Spleen (tissue), 11 donors: ENCODE data around the gene PRRG1. TPM values are rescaled to one million over a fixed set of nuclear protein-coding genes. Genes with fewer than 3 reads are reported as not detected.
"Not testable (repeated sequence)": the region's sequence is repeated elsewhere in the genome, so short reads cannot be mapped to it uniquely, and the experiment has no call there.

ENCODE experiments used
- DNase-seq: peaks from one replicate; pipeline ENCODE4 v3.0.0-alpha.2; 2020
- H3K27ac ChIP-seq, 8 donors: fragments of 200-600 bp; sonication (generic) in 7 of 8; 1 replicate in 4 of 8; 2 replicates in 4 of 8; pipeline versions ENCODE4 v1.5.0 to v1.8.0; 2016 to 2021; ENCODE audit warnings: inconsistent platforms in 4 of 8, mild to moderate bottlenecking in 4 of 8, moderate library complexity in 1 of 8
- H3K27me3 ChIP-seq, 7 donors: fragments of 200-600 bp; sonication (generic) in 6 of 7; replicated peaks in 1 of 7; 1 replicate in 4 of 7; 2 replicates in 3 of 7; pipeline versions ENCODE4 v1.5.0 to v1.8.0; 2016 to 2021; ENCODE audit warnings: inconsistent platforms in 3 of 7, mild to moderate bottlenecking in 1 of 7
- H3K36me3 ChIP-seq, 6 donors: fragments of 200-600 bp; sonication (generic) in 5 of 6; 1 replicate in 4 of 6; 2 replicates in 2 of 6; pipeline versions ENCODE4 v1.5.0 to v1.8.0; 2016 to 2021; ENCODE audit warnings: inconsistent platforms in 2 of 6
- H3K4me1 ChIP-seq, 6 donors: fragments of 200-600 bp; sonication (generic) in 5 of 6; 1 replicate in 3 of 6; 2 replicates in 3 of 6; pipeline versions ENCODE4 v1.5.0 to v1.8.0; 2016 to 2021; ENCODE audit warnings: inconsistent platforms in 3 of 6
- H3K4me3 ChIP-seq, 8 donors: fragments of 200-600 bp; sonication (generic) in 7 of 8; 1 replicate in 4 of 8; 2 replicates in 4 of 8; pipeline versions ENCODE4 v1.5.0 to v1.8.0; 2016 to 2021; ENCODE audit warnings: inconsistent platforms in 4 of 8, mild to moderate bottlenecking in 4 of 8, moderate library complexity in 2 of 8
- H3K9me3 ChIP-seq, 8 donors: fragments of 200-600 bp; sonication (generic) in 7 of 8; 1 replicate in 4 of 8; 2 replicates in 4 of 8; pipeline versions ENCODE4 v1.5.0 to v1.8.0; 2016 to 2021; ENCODE audit warnings: inconsistent platforms in 4 of 8
- CTCF ChIP-seq, 11 experiments: fragments of 200-600 bp in 7 of 11; fragments of 450-650 bp in 4 of 11; sonication (generic) in 4 of 11; IDR thresholded peaks in 8 of 11; conservative IDR thresholded peaks in 3 of 11; 1 replicate in 7 of 11; 2 replicates in 4 of 11; pipeline versions ENCODE4 v1.4.0 to v1.8.0; 2016 to 2021; ENCODE audit warnings: antibody characterized with exemption in 11 of 11, inconsistent platforms in 4 of 11, mild to moderate bottlenecking in 1 of 11
- POLR2A ChIP-seq, 3 donors: fragments of 450-650 bp; IDR thresholded peaks; one replicate each; pipeline ENCODE4 v1.5.1; 2017; ENCODE audit warnings: antibody characterized with exemption in 3 of 3, mild to moderate bottlenecking in 1 of 3
- POLR2AphosphoS5 ChIP-seq, 3 donors: sonication (generic); formaldehyde crosslinking; IDR thresholded peaks; one replicate each; pipeline ENCODE4 v1.5.1; 2017; ENCODE audit warnings: antibody characterized with exemption in 3 of 3
- WGBS, 5 donors: extraction: QIAGEN DNeasy Blood & Tissue Kit in 3 of 5; methylation state at CpG; one replicate each; pipeline versions ENCODE4 v1.1.5 to v1.1.7; 2013 to 2018; 5-methylcytosine and 5-hydroxymethylcytosine counted together
- intact Hi-C: fragments of 100-400 bp; cut with DNase I; formaldehyde crosslinking; loops from one replicate; pipeline ENCODE4 v1.15.0; 2023; ENCODE audit warnings: low total_unique reads
- polyA plus RNA-seq, 3 donors: library from polyadenylated mRNA; stranded (reverse); fragments of 200-250 nt; gene quantifications; one replicate each; pipeline ENCODE4 v1.2.1, GENCODE V29; 2013
- total RNA-seq, 7 donors: library from RNA; depleted of rRNA in 3 of 7; stranded (reverse); fragments of >200 nt in 3 of 7; fragmentation: NEBNext Ultra II Directional in 4 of 7; extraction: Animal tissue kit (Norgen Biotek cat#: 25700) in 4 of 7; gene quantifications; one replicate each; pipeline versions ENCODE4 v1.1.0 to v1.2.1, GENCODE V29; 2016 to 2021
- donor health status: healthy with polysubstance abuse.
- donor health status: DM: no; HTN: no; CAD: no; lungs with moderate emphysema.
- donor health status: DM: no; HTN: no; CAD: no.
- donor health status: Bipolar disorder and iron deficiency.
- donor health status: healthy.
- donor health status: DM: no; HTN: no; CAD: no.
- donor health status: DM: yes; HTN: yes; CAD: no.

Gene PRRG1
- total and polyA plus RNA-seq, 10 donors, result 0.41 to 12.0 (median 5.6) TPM

DNA sequence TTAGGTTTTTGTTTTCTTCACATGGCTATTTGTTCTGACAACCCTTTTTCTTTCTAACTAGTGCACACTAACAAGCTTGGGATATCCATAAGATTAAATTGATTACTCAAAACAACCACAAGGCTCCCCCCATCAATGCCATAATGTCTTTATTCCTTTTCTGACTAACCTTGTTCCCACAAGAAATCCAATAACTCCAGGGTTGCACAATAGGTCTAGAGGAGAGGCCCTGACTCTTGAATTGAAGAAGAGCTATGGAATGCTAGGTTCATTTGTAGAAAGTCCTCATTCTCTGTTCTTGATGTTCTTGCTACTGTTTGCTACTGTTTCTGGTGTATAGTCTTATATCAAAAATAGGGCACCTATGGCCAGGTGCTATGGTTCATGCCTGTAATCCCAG is 71.0 kb downstream of the PRRG1 start:
- TF ChIP-seq POLR2A (IDR thresholded peaks at IDR 0.05), result no peak
- TF ChIP-seq CTCF (IDR thresholded peaks at IDR 0.05 in 8 of 11, conservative IDR thresholded peaks at IDR 0.05 in 3 of 11), result no peak
- no peak for TF ChIP-seq POLR2AphosphoS5 (IDR thresholded peaks at IDR 0.05)
- intact Hi-C loops, result no loop called here
- Histone ChIP-seq H3K36me3 (no peaks in the 10 kb centered on the region), H3K9me3 (no peaks in the 10 kb centered on the region), H3K27me3 (no peaks in the 10 kb centered on the region), H3K4me1 (no peaks in the 10 kb centered on the region), H3K27ac (no peak overlapping the region), H3K4me3 (no peak overlapping the region)
- DNase-seq, result no peak

- no peak overlapping the region for H3K27ac ChIP-seq
- H3K9me3 ChIP-seq, result no peaks in the 10 kb centered on the region
- TF ChIP-seq CTCF (IDR thresholded peaks at IDR 0.05 in 8 of 11, conservative IDR thresholded peaks at IDR 0.05 in 3 of 11) (no peak), POLR2A (IDR thresholded peaks at IDR 0.05) (no peak), POLR2AphosphoS5 (IDR thresholded peaks at IDR 0.05) (no peak)
- no peaks in the 10 kb centered on the region for H3K27me3 ChIP-seq
- no peak for DNase-seq
- no peak overlapping the region for H3K4me3 ChIP-seq
- intact Hi-C loops, result no loop called here
- H3K4me1 ChIP-seq, result no peaks in the 10 kb centered on the region
- no peaks in the 10 kb centered on the region for H3K36me3 ChIP-seq
- WGBS, 5 donors, result 67 to 96% (median 82%) methylated on average over 3 of the region's 3 CpGs
Observed at GRCh38 chrX:37420756-37421155, 71.6 kb downstream of the PRRG1 start.

- no peak for DNase-seq
- Histone ChIP-seq H3K27me3 (no peaks in the 10 kb centered on the region), H3K27ac (no peak overlapping the region), H3K4me1 (no peaks in the 10 kb centered on the region), H3K4me3 (no peak overlapping the region), H3K9me3 (no peaks in the 10 kb centered on the region), H3K36me3 (no peaks in the 10 kb centered on the region)
- TF ChIP-seq POLR2A (IDR thresholded peaks at IDR 0.05) (no peak), POLR2AphosphoS5 (IDR thresholded peaks at IDR 0.05) (no peak), CTCF (IDR thresholded peaks at IDR 0.05 in 8 of 11, conservative IDR thresholded peaks at IDR 0.05 in 3 of 11) (no peak)
- intact Hi-C loops, result no loop called here
Observed at GRCh38 chrX:37424000-37424429, 74.9 kb downstream of the PRRG1 start.

- Histone ChIP-seq H3K36me3 (no peaks in the 10 kb centered on the region), H3K4me3 (no peak overlapping the region), H3K27me3 (no peaks in the 10 kb centered on the region), H3K9me3 (no peaks in the 10 kb centered on the region), H3K27ac (no peak overlapping the region), H3K4me1 (no peaks in the 10 kb centered on the region)
- no peak for TF ChIP-seq POLR2A (IDR thresholded peaks at IDR 0.05)
- TF ChIP-seq POLR2AphosphoS5 (IDR thresholded peaks at IDR 0.05), result no peak
- no peak for TF ChIP-seq CTCF (IDR thresholded peaks at IDR 0.05 in 8 of 11, conservative IDR thresholded peaks at IDR 0.05 in 3 of 11)
- 82 to 94% (median 93%) methylated on average over 1 of the region's 1 CpG for WGBS, 5 donors
- no peak for DNase-seq
- intact Hi-C loops, result no loop called here
Observed at GRCh38 chrX:37425370-37425769, 76.2 kb downstream of the PRRG1 start.

DNA sequence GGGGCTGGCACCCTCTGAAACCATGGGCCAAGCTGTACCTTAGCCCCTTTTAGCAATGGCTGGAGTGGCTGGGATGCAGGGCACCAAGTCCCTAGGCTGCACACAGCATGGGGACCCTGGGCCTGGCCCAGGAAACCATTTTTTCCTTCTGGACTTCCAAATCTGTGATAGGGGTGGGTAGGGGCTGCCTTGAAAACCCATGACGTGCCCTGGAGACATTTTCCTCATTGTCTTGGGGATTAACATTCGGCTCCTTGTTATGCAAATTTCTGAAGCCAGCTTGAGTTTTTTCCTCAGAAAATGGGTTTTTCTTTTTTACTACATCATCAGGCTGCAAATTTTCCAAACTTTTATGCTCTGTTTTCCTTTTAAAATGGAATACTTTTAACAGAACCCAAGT is 79.8 kb downstream of the PRRG1 start:
- intact Hi-C loops, H3K9me3 ChIP-seq, H3K4me3 ChIP-seq, H3K27ac ChIP-seq, H3K36me3 ChIP-seq, DNase-seq, H3K27me3 ChIP-seq, H3K4me1 ChIP-seq: not testable (repeated sequence)
- 51 to 100% (median 75%) methylated on average over 2 of the region's 2 CpGs for WGBS, 5 donors
